ENCODE data around the gene KCNMA1. TPM values are rescaled to one million over a fixed set of nuclear protein-coding genes. Genes with fewer than 3 reads are reported as not detected.
A peak's percentile ranks its signal among the peaks of the same experiment; 100 is the strongest.

Gene KCNMA1
- polyA plus RNA-seq, 1 of the 3 experiments (the other 2 are of a cell fraction), result 107 TPM

DNA sequence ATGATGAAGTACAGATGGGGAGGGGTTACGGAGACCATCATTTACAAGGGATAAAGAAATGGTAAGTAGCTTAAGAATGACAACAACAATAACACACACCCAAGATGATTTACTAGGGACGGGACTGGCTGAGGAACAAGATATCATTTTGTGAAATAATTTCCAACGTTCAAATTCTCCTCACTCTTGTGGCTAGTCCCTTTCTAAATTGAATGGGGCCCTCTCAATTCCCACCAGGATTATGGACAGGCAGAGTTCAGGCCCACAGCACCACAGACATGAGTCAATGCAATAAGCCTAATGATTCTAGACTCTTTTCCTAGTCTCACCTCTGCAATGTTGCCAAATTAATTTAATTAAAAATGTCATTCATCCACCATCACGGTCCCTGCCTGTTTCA is 448.1 kb downstream of the KCNMA1 start:
- no peak for TF ChIP-seq SMC3 (IDR thresholded peaks at IDR 0.05; ENCODE audit: low read depth, low read length)
- TF ChIP-seq, protein P1, sequence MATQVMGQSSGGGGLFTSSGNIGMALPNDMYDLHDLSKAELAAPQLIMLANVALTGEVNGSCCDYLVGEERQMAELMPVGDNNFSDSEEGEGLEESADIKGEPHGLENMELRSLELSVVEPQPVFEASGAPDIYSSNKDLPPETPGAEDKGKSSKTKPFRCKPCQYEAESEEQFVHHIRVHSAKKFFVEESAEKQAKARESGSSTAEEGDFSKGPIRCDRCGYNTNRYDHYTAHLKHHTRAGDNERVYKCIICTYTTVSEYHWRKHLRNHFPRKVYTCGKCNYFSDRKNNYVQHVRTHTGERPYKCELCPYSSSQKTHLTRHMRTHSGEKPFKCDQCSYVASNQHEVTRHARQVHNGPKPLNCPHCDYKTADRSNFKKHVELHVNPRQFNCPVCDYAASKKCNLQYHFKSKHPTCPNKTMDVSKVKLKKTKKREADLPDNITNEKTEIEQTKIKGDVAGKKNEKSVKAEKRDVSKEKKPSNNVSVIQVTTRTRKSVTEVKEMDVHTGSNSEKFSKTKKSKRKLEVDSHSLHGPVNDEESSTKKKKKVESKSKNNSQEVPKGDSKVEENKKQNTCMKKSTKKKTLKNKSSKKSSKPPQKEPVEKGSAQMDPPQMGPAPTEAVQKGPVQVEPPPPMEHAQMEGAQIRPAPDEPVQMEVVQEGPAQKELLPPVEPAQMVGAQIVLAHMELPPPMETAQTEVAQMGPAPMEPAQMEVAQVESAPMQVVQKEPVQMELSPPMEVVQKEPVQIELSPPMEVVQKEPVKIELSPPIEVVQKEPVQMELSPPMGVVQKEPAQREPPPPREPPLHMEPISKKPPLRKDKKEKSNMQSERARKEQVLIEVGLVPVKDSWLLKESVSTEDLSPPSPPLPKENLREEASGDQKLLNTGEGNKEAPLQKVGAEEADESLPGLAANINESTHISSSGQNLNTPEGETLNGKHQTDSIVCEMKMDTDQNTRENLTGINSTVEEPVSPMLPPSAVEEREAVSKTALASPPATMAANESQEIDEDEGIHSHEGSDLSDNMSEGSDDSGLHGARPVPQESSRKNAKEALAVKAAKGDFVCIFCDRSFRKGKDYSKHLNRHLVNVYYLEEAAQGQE (IDR thresholded peaks at IDR 0.05; ENCODE audit: low read depth, low read length), result no peak
- Histone ChIP-seq H3K36me3 (replicated peaks in 1 of 2; ENCODE audit: control insufficient read depth in 1 of 2, insufficient read depth in 2 of 2, low read length in 1 of 2) (no peaks in the 10 kb centered on the region), H3F3A (replicated peaks; ENCODE audit: insufficient read depth) (peaks cover 15% of the 10 kb centered on the region), H3K9ac (no peak overlapping the region), H3K27me3 (ENCODE audit: insufficient read depth) (no peaks in the 10 kb centered on the region), H4K20me1 (ENCODE audit: insufficient read depth) (no peaks in the 10 kb centered on the region), H3K9me3 (no peaks in the 10 kb centered on the region), H3K4me2 (no peak overlapping the region), H3K27ac (ENCODE audit: low read depth in 2 of 2, low read length in 1 of 2) (no peak overlapping the region), H3K4me1 (ENCODE audit: control insufficient read depth in 1 of 2, insufficient read depth in 2 of 2, low read depth in 1 of 2, low read length in 1 of 2) (peaks cover 12 to 25% of the 10 kb centered on the region in 2 experiments; a peak in 3 of 4 replicates), H3K9me2 (no peaks in the 10 kb centered on the region), H3K79me2 (ENCODE audit: insufficient read depth) (no peaks in the 10 kb centered on the region), H2AFZ (ENCODE audit: low read depth) (no peak overlapping the region), H3K4me3 (ENCODE audit: low read depth in 2 of 2, low read length in 1 of 2) (no peak overlapping the region)
- CTCF ChIA-PET, result interaction anchor here (1.7 to 3.9 kb wide), 2 partner anchors 16 to 452 kb away, joined by 8 to 38 read pairs; no protein-coding TSS in a partner anchor
- WGBS (ENCODE audit: low lambda C conversion rate), result 96% methylated on average over 4 of the region's 4 CpGs
- POLR2A ChIA-PET, result no interaction called here
- no peak for DNase-seq

DNA sequence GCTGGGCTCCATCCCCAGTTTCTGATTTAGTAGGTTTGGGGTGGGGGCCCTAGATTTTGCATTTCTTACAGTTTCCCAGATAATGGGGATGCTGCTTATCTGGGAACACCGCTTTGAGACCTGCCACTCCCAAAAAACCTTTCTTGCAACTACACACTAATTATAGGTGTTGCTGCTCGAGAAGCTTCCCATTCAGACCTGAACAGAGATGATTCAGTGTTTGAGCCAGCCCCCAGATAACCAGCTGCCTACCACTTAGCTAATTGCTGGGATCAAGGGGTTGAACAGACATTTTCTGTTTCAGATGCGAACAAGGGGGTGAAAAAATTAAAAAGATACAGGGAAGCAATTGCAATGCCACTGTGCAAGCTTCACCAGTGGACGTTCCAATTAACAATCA is 448.5 kb downstream of the KCNMA1 start:
- DNase-seq, result no peak
- H3K4me3 ChIP-seq (ENCODE audit: low read depth in 2 of 2, low read length in 1 of 2), result no peak overlapping the region
- H3K9me2 ChIP-seq, result no peaks in the 10 kb centered on the region
- H2AFZ ChIP-seq (ENCODE audit: low read depth), result no peak overlapping the region
- peaks cover 13% of the 10 kb centered on the region for H3F3A ChIP-seq (replicated peaks; ENCODE audit: insufficient read depth)
- H3K36me3 ChIP-seq (replicated peaks in 1 of 2; ENCODE audit: control insufficient read depth in 1 of 2, insufficient read depth in 2 of 2, low read length in 1 of 2), result no peaks in the 10 kb centered on the region
- ChIA-PET CTCF (interaction anchor here (1.7 to 3.9 kb wide), 2 partner anchors 15 to 453 kb away, joined by 8 to 38 read pairs; no protein-coding TSS in a partner anchor), POLR2A (no interaction called here)
- H3K4me1 ChIP-seq (ENCODE audit: control insufficient read depth in 1 of 2, insufficient read depth in 2 of 2, low read depth in 1 of 2, low read length in 1 of 2), result peaks cover 12 to 23% of the 10 kb centered on the region in 2 experiments; a peak in 3 of 4 replicates
- no peaks in the 10 kb centered on the region for H3K27me3 ChIP-seq (ENCODE audit: insufficient read depth)
- H4K20me1 ChIP-seq (ENCODE audit: insufficient read depth), result no peaks in the 10 kb centered on the region
- no peaks in the 10 kb centered on the region for H3K79me2 ChIP-seq (ENCODE audit: insufficient read depth)
- TF ChIP-seq, protein P2, sequence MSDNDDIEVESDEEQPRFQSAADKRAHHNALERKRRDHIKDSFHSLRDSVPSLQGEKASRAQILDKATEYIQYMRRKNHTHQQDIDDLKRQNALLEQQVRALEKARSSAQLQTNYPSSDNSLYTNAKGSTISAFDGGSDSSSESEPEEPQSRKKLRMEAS (IDR thresholded peaks at IDR 0.05; ENCODE audit: low read depth), result no peak
- no peak for TF ChIP-seq YY1 (IDR thresholded peaks at IDR 0.05; ENCODE audit: low read depth)
- TF ChIP-seq, protein P3, sequence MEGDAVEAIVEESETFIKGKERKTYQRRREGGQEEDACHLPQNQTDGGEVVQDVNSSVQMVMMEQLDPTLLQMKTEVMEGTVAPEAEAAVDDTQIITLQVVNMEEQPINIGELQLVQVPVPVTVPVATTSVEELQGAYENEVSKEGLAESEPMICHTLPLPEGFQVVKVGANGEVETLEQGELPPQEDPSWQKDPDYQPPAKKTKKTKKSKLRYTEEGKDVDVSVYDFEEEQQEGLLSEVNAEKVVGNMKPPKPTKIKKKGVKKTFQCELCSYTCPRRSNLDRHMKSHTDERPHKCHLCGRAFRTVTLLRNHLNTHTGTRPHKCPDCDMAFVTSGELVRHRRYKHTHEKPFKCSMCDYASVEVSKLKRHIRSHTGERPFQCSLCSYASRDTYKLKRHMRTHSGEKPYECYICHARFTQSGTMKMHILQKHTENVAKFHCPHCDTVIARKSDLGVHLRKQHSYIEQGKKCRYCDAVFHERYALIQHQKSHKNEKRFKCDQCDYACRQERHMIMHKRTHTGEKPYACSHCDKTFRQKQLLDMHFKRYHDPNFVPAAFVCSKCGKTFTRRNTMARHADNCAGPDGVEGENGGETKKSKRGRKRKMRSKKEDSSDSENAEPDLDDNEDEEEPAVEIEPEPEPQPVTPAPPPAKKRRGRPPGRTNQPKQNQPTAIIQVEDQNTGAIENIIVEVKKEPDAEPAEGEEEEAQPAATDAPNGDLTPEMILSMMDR (IDR thresholded peaks at IDR 0.05), result no peak
- no peak for TF ChIP-seq SIN3A (IDR thresholded peaks at IDR 0.05; ENCODE audit: borderline replicate concordance, low read depth, low read length)
- TF ChIP-seq SMC3 (IDR thresholded peaks at IDR 0.05; ENCODE audit: low read depth, low read length), result no peak
- TF ChIP-seq RFX5 (IDR thresholded peaks at IDR 0.05; ENCODE audit: low read length), result no peak
- TF ChIP-seq FOXJ3 (CRISPR knock-in tag; IDR thresholded peaks at IDR 0.05), result no peak
- H3K9ac ChIP-seq, result no peak overlapping the region
- 88% methylated on average over 4 of the region's 4 CpGs for WGBS (ENCODE audit: low lambda C conversion rate)
- H3K4me2 ChIP-seq, result peak overlapping the region; percentile 64; the same call in 1 of the 2 replicates
- no peaks in the 10 kb centered on the region for H3K9me3 ChIP-seq
- peak overlapping the region in 1 of 2 experiments; percentile 60; a peak in 3 of 4 replicates for H3K27ac ChIP-seq (ENCODE audit: low read depth in 2 of 2, low read length in 1 of 2)

Measured in SK-N-SH (cell line).